PC-3 (cell line): Measurements from ENCODE around the gene WDR7. TPM values are rescaled to one million over a fixed set of nuclear protein-coding genes. Genes with fewer than 3 reads are reported as not detected.

Experiments used
- ATAC-seq: fragments of 200-7000 bp; cut with Tn5 transposase; 2 replicates; pipeline ENCODE4 v1.9.1; 2020; ENCODE audit warnings: mild to moderate bottlenecking, moderate library complexity
- BruUV-seq: library from RNA; stranded (reverse); fragments of 400-500 nt; replicated peaks from 2 replicates; lab custom pipeline; 2021; lab: Mats Ljungman, UMichigan
- CTCF ChIA-PET: fragments of 300-600 bp; sonication (Branson Sonifier 250); formaldehyde crosslinking; loops from one replicate; lab custom pipeline; 2022; ENCODE audit warnings: antibody characterized with exemption; lab: Charles Lee
- POLR2A ChIA-PET: fragments of 300-600 bp; sonication (Branson Sonifier 250); formaldehyde crosslinking; loops from one replicate; lab custom pipeline; 2022; ENCODE audit warnings: antibody characterized with exemption; ENCODE audit not compliant: unreplicated experiment; lab: Charles Lee
- DNase-seq: peaks from one replicate; pipeline ENCODE4 v3.0.0-alpha.2; 2015
- H2AFZ ChIP-seq: fragments of 300-600 bp; sonication (generic); 2 replicates; pipeline ENCODE4 v1.6.0; 2016; ENCODE audit warnings: antibody characterized with exemption, low read length
- H3F3A ChIP-seq: fragments of 300-600 bp; sonication (generic); one replicate; pipeline ENCODE4 v1.6.0; 2017; ENCODE audit warnings: antibody characterized with exemption, low read length, control low read depth, mild to moderate bottlenecking; ENCODE audit not compliant: unreplicated experiment
- H3K27ac ChIP-seq: fragments of 300-600 bp; sonication (generic); 2 replicates; pipeline ENCODE4 v1.5.1; 2016; ENCODE audit warnings: mild to moderate bottlenecking, low read length
- H3K27me3 ChIP-seq: fragments of 300-600 bp; sonication (generic); 2 replicates; pipeline ENCODE4 v1.6.1; 2016; ENCODE audit warnings: low read length, mixed read lengths
- H3K36me3 ChIP-seq: fragments of 300-600 bp; sonication (generic); 2 replicates; pipeline ENCODE4 v1.6.1; 2016; ENCODE audit warnings: low read depth, mixed run types, low read length, mixed read lengths
- H3K4me1 ChIP-seq: fragments of 300-600 bp; sonication (generic); 2 replicates; pipeline ENCODE4 v1.5.1; 2016; ENCODE audit warnings: low read length; ENCODE audit not compliant: insufficient read depth
- H3K4me2 ChIP-seq: fragments of 300-600 bp; sonication (generic); 2 replicates; pipeline ENCODE4 v1.6.0; 2016; ENCODE audit warnings: low read length
- H3K4me3 ChIP-seq: fragments of 300-600 bp; sonication (generic); 2 replicates; pipeline ENCODE4 v1.5.1; 2016; ENCODE audit warnings: mild to moderate bottlenecking, low read length, mixed read lengths
- H3K79me2 ChIP-seq: fragments of 300-600 bp; sonication (generic); 2 replicates; pipeline ENCODE4 v1.6.1; 2017; ENCODE audit warnings: low read length, mixed read lengths
- H3K9ac ChIP-seq: fragments of 300-600 bp; sonication (generic); 2 replicates; pipeline ENCODE4 v1.6.0; 2016; ENCODE audit warnings: mild to moderate bottlenecking, low read length
- H3K9me2 ChIP-seq: fragments of 300-600 bp; sonication (generic); replicated peaks from 2 replicates; pipeline ENCODE4 v1.6.1; 2016; ENCODE audit warnings: mixed run types, low read length, mixed read lengths
- H3K9me3 ChIP-seq: fragments of 300-600 bp; sonication (generic); 2 replicates; pipeline ENCODE4 v1.6.1; 2016; ENCODE audit warnings: low read length, mixed read lengths
- H4K20me1 ChIP-seq: fragments of 300-600 bp; sonication (generic); 2 replicates; pipeline ENCODE4 v1.6.1; 2016; ENCODE audit warnings: low read length, mixed read lengths
- EZH2 ChIP-seq: fragments of 300-600 bp; sonication (generic); IDR thresholded peaks from one replicate; pipeline ENCODE4 v1.6.1; 2017; ENCODE audit warnings: antibody characterized with exemption, mild to moderate bottlenecking, low read length; ENCODE audit not compliant: unreplicated experiment
- EZH2phosphoT487 ChIP-seq: fragments of 300-600 bp; sonication (generic); IDR thresholded peaks from 2 replicates; pipeline ENCODE4 v1.6.1; 2018; ENCODE audit warnings: mild to moderate bottlenecking, antibody characterized with exemption, low read length, borderline replicate concordance
- intact Hi-C: fragments of 100-400 bp; cut with micrococcal nuclease; formaldehyde crosslinking; loops from 2 replicates; pipeline ENCODE4 v1.9.0; 2023
- total RNA-seq: library from RNA; depleted of rRNA; stranded (reverse); fragments of >200 nt; gene quantifications from 2 replicates; pipeline ENCODE4 v1.2.3, GENCODE V29; 2014
- TF ChIP-seq, protein P1 (sequence below): fragments of 300-600 bp; sonication (generic); conservative IDR thresholded peaks from 2 replicates; pipeline ENCODE4 v1.5.1; 2017; ENCODE audit warnings: antibody characterized with exemption, low read depth, mild to moderate bottlenecking, low read length

Gene WDR7
- total RNA-seq, 1 experiment from 2014 or later, result 16.0 TPM

GRCh38 chr18:57077005-57077765 lies 426.0 kb downstream of the WDR7 start:
- Histone ChIP-seq H2AFZ (no peak overlapping the region), H3K9me3 (no peaks in the 10 kb centered on the region), H3K9ac (no peak overlapping the region), H4K20me1 (no peaks in the 10 kb centered on the region), H3K4me2 (no peak overlapping the region), H3K79me2 (no peaks in the 10 kb centered on the region), H3K4me3 (no peak overlapping the region), H3K27ac (no peak overlapping the region), H3F3A (no peaks in the 10 kb centered on the region), H3K9me2 (no peaks in the 10 kb centered on the region), H3K36me3 (no peaks in the 10 kb centered on the region), H3K27me3 (peaks cover 72% of the 10 kb centered on the region), H3K4me1 (no peaks in the 10 kb centered on the region)
- ATAC-seq, result no peak
- intact Hi-C loops, result no loop called here
- TF ChIP-seq EZH2, result no peak
- TF ChIP-seq, protein P1, sequence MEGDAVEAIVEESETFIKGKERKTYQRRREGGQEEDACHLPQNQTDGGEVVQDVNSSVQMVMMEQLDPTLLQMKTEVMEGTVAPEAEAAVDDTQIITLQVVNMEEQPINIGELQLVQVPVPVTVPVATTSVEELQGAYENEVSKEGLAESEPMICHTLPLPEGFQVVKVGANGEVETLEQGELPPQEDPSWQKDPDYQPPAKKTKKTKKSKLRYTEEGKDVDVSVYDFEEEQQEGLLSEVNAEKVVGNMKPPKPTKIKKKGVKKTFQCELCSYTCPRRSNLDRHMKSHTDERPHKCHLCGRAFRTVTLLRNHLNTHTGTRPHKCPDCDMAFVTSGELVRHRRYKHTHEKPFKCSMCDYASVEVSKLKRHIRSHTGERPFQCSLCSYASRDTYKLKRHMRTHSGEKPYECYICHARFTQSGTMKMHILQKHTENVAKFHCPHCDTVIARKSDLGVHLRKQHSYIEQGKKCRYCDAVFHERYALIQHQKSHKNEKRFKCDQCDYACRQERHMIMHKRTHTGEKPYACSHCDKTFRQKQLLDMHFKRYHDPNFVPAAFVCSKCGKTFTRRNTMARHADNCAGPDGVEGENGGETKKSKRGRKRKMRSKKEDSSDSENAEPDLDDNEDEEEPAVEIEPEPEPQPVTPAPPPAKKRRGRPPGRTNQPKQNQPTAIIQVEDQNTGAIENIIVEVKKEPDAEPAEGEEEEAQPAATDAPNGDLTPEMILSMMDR, result no peak
- no peak for TF ChIP-seq EZH2phosphoT487
- DNase-seq, result no peak
- CTCF ChIA-PET, result no interaction called here
- no TSS peak for BruUV-seq
- POLR2A ChIA-PET, result no interaction called here

DNA sequence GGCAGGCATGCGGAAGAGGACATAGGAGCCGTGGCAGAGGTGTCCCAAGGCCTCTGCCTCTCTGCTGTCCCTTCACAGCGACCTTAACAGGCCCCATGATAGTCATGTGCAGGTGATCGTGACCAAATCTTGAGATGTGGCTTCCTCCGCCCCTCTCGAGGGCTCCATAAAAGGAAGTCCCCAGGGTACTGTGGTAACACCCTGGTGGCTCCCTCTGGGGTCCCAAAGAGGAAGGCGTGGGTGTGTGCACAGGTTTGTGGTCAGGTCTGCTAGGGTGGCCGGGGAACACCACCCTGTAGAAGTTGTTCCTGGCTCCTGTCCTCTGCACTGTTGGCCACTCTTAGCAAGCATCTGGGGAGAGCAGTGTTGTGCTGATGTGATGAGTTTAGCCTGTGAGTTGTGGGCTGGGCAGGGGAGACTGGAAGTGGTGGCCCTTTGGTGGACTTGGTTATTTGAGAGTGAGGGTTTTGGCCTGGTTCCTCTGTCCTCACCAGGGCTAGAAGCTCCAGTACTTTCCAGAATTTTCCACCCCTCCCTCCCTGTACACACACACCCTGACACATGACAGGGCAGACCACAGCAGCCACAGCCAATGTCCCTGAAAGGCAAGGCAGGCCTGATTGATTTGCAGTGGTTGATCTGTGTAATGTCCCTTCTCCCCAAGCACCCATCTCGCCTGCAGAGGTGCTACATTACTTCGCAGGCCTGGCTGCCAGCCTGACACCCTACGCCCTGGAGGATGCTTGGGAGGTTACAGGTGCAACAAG lies 426.8 kb downstream of the WDR7 start:
- POLR2A ChIA-PET, result no interaction called here

More for the DNA sequence above, 426.8 kb downstream of the WDR7 start:
- Histone ChIP-seq H3K4me1 (no peaks in the 10 kb centered on the region), H3K4me3 (no peak overlapping the region), H3K9me2 (no peaks in the 10 kb centered on the region), H3K36me3 (no peaks in the 10 kb centered on the region), H3K27me3 (peaks cover 71% of the 10 kb centered on the region), H3F3A (no peaks in the 10 kb centered on the region), H4K20me1 (no peaks in the 10 kb centered on the region), H3K79me2 (no peaks in the 10 kb centered on the region), H2AFZ (no peak overlapping the region), H3K4me2 (no peak overlapping the region), H3K9me3 (no peaks in the 10 kb centered on the region), H3K9ac (no peak overlapping the region), H3K27ac (no peak overlapping the region)
- DNase-seq, result no peak
- BruUV-seq, result no TSS peak
- CTCF ChIA-PET, result no interaction called here
- TF ChIP-seq EZH2phosphoT487 (no peak), EZH2 (no peak)
- TF ChIP-seq, protein P1, result no peak
- ATAC-seq, result no peak
- intact Hi-C loops, result no loop called here
